Endothelial cell (in vitro differentiated cells): Measurements from ENCODE around the gene RPA1. TPM values are rescaled to one million over a fixed set of nuclear protein-coding genes. Genes with fewer than 3 reads are reported as not detected.

ENCODE experiments used
- DNase-seq: peaks from one replicate; pipeline ENCODE4 v3.0.0; 2021; ENCODE audit warnings: low spot score
- H3K27ac Mint-ChIP-seq: one replicate; pipeline ENCODE4 v1.8.0; 2021; ENCODE audit warnings: mixed read lengths, inconsistent platforms; ENCODE audit not compliant: unreplicated experiment
- H3K27me3 Mint-ChIP-seq: one replicate; pipeline ENCODE4 v1.8.0; 2021; ENCODE audit warnings: mild to moderate bottlenecking, moderate library complexity, mixed read lengths, inconsistent platforms; ENCODE audit not compliant: unreplicated experiment
- H3K36me3 Mint-ChIP-seq: one replicate; pipeline ENCODE4 v1.8.0; 2021; ENCODE audit warnings: mild to moderate bottlenecking, low read depth, mixed read lengths, inconsistent platforms; ENCODE audit not compliant: unreplicated experiment
- H3K4me1 Mint-ChIP-seq: one replicate; pipeline ENCODE4 v1.8.0; 2021; ENCODE audit warnings: mild to moderate bottlenecking, mixed read lengths, inconsistent platforms; ENCODE audit not compliant: unreplicated experiment
- H3K4me3 Mint-ChIP-seq: one replicate; pipeline ENCODE4 v1.8.0; 2021; ENCODE audit warnings: mild to moderate bottlenecking, mixed read lengths, inconsistent platforms; ENCODE audit not compliant: unreplicated experiment
- H3K9me3 Mint-ChIP-seq: one replicate; pipeline ENCODE4 v1.8.0; 2021; ENCODE audit warnings: mixed read lengths, inconsistent platforms; ENCODE audit not compliant: unreplicated experiment
- CTCF ChIP-seq: fragments of 200-600 bp; sonication (generic); IDR thresholded peaks from one replicate; pipeline ENCODE4 v1.5.0; 2021; ENCODE audit warnings: antibody characterized with exemption; ENCODE audit not compliant: unreplicated experiment
- total RNA-seq: library from RNA; stranded (reverse); fragmentation: NEBNext Ultra II Directional; extraction: Animal tissue kit (Norgen Biotek cat#: 25700); gene quantifications from one replicate; pipeline ENCODE4 v1.2.1, GENCODE V29; 2021; ENCODE audit not compliant: unreplicated experiment

Gene RPA1
- total RNA-seq, 1 donor from 2014 or later: 105 TPM

DNA sequence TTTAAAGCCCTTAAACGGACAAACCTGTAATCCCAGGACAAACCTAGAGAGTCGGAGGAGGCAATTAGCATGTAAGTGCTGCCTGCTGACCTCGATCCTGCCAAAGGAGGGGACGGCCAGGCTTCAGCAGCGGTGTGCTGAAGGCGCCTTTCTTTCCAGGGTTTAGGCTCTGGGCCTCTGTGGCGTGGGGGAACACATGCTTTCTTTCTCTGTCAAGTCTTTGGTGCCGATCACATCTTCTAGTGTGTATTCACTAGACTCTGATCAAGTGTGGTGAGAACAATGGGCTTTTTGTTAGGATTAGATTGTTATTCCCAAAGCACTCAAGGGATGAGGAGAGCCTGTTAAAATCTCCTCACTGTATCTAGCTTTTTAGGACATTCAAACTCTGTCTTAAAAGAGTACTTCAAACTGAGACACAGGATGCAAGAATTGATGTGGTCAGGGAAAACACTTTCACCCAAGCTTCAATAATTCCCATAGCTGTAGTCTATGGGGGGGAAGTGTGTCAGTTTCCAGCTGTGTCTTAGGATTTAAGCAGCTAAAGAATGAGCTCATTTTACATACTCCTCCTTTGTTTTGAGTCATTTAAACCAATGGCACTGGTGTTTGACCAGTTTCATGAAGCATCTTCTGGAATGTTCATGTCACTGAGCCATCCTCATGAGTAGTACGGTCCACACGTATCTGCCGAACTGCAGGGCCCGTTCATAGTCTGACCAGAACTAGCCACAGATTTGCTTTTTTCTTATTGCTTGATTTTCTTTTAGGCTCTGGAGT, 51.2 kb downstream of the RPA1 start:
- peaks cover 52% of the 10 kb centered on the region for H3K36me3 Mint-ChIP-seq
- H3K27me3 Mint-ChIP-seq: no peaks in the 10 kb centered on the region
- no peak for DNase-seq
- H3K4me1 Mint-ChIP-seq: no peaks in the 10 kb centered on the region
- no peaks in the 10 kb centered on the region for H3K9me3 Mint-ChIP-seq
- TF ChIP-seq CTCF: no peak
- peak overlapping the region; percentile 16 for H3K27ac Mint-ChIP-seq
- H3K4me3 Mint-ChIP-seq: peak overlapping the region; percentile 57

- H3K36me3 Mint-ChIP-seq: peaks cover 42% of the 10 kb centered on the region
- no peak overlapping the region for H3K4me3 Mint-ChIP-seq
- H3K4me1 Mint-ChIP-seq: no peaks in the 10 kb centered on the region
- DNase-seq: peak; percentile 34
- no peaks in the 10 kb centered on the region for H3K9me3 Mint-ChIP-seq
- peaks cover 2% of the 10 kb centered on the region for H3K27me3 Mint-ChIP-seq
- H3K27ac Mint-ChIP-seq: no peak overlapping the region
- peak; percentile 56 for TF ChIP-seq CTCF
Observed at GRCh38 chr17:1882836-1883235, 53.0 kb downstream of the RPA1 start.

DNA sequence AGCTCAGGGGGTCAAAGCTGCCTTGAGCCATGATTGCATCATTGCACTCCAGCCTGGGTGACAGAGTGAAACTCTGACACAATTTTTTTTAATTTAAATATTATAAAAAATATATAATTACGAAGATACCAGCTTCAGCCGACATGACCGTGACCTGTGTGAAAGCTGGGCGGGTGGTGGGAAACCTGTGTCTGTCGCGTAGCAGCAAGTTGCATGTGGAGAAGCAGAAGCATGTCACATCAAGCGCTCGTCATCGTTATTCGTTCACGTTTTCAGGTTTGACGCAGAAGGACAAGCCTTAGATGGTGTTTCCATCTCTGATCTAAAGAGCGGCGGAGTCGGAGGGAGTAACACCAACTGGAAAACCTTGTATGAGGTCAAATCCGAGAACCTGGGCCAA, 53.7 kb downstream of the RPA1 start:
- no peaks in the 10 kb centered on the region for H3K4me1 Mint-ChIP-seq
- H3K27ac Mint-ChIP-seq: no peak overlapping the region
- no peak for TF ChIP-seq CTCF
- H3K9me3 Mint-ChIP-seq: no peaks in the 10 kb centered on the region
- no peak overlapping the region for H3K4me3 Mint-ChIP-seq
- no peak for DNase-seq
- H3K27me3 Mint-ChIP-seq: peaks cover 2% of the 10 kb centered on the region
- peaks cover 49% of the 10 kb centered on the region for H3K36me3 Mint-ChIP-seq

DNA sequence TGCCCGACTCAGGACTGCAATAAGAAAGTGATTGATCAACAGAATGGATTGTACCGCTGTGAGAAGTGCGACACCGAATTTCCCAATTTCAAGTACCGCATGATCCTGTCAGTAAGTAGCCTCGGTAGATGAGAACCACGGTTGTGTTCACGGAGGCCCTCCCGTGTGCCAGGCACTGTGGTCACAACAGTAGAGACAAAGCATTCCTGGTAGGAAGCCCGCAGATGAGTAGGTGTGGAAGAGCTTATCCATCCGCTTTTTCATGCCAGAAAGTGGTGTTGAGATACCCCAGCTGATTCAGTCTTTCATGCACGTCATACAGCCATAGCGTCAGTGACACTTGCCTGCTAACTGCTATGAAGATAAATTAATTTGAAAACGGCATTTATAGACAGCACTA, 58.9 kb downstream of the RPA1 start:
- peaks cover 52% of the 10 kb centered on the region for H3K36me3 Mint-ChIP-seq
- H3K27ac Mint-ChIP-seq: no peak overlapping the region
- H3K4me3 Mint-ChIP-seq: no peak overlapping the region
- H3K9me3 Mint-ChIP-seq: no peaks in the 10 kb centered on the region
- peaks cover 3% of the 10 kb centered on the region for H3K27me3 Mint-ChIP-seq
- no peak for DNase-seq
- no peak for TF ChIP-seq CTCF
- H3K4me1 Mint-ChIP-seq: no peaks in the 10 kb centered on the region

DNA sequence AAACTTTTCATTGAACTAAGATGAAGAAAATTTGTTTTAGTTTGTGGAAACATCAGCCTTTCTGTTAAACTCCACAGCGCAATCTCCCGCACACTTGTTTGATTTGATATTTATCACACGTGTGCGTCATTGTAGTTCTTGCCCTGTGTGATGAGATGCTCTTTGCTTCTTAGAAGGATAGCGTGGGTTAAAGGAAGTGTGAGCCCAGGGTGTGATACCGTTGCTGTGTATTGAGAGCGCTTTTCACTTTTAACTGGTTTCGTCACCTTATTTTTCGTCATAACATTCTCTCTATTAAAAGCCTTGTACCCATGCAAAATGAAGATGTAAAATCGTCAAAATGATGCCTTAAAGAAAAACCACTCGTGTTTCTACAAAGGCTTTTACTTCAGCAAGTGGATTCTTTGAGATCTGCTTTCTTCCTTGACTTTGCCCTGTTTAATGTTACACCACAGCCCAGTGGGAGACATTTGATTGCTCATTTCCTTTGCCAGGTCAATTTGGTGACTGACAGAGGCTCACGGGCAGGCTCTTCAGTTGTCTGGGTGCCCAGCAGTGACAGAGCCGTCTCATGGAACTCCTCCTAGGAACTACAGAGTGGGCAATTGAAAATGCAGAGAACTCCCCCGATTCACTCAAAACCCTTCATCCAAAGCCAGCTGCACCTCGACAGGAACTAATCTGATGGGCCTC, 61.1 kb downstream of the RPA1 start:
- DNase-seq: no peak
- H3K36me3 Mint-ChIP-seq: peaks cover 39% of the 10 kb centered on the region
- no peaks in the 10 kb centered on the region for H3K9me3 Mint-ChIP-seq
- H3K27me3 Mint-ChIP-seq: peaks cover 4% of the 10 kb centered on the region
- no peak for TF ChIP-seq CTCF
- no peak overlapping the region for H3K27ac Mint-ChIP-seq
- no peaks in the 10 kb centered on the region for H3K4me1 Mint-ChIP-seq
- H3K4me3 Mint-ChIP-seq: no peak overlapping the region
